GM19328 (cell line): Measurements from ENCODE around the gene SLC4A1.

ENCODE experiments used
- ATAC-seq: cut with Tn5 transposase; IDR thresholded peaks from one replicate; pipeline ENCODE4 v1.9.1; 2021; ENCODE audit warnings: mild to moderate bottlenecking, moderate library complexity; ENCODE audit not compliant: unreplicated experiment

SLC4A1 gene

GRCh38 chr17:44267818-44268490 is at the start of gene SLC4A1:
SLC4A1 (minus strand) TSS chr17:44268135; CDS start chr17:44262866, 5,269 bp downstream.
- no peak for ATAC-seq

DNA sequence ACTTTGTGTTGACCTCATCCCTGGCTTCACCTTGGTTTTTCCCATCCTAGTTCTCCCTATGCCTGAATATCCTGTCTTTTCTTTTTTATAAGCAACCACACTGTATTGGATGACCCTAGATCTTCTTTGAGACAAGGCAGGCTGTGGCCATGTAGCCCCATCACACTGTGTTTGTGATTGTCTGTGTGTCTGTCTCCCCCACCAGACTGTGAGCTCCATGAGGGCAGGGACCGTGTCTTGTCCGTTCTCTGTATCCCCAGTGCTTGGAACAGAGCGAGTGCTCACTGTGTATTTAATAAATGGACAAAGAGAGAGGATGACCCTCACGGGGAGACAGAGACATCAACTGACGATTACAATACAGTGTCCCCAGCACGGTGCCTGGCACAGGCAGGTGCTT is 49.6 kb upstream of the SLC4A1 start:
- no peak for ATAC-seq

DNA sequence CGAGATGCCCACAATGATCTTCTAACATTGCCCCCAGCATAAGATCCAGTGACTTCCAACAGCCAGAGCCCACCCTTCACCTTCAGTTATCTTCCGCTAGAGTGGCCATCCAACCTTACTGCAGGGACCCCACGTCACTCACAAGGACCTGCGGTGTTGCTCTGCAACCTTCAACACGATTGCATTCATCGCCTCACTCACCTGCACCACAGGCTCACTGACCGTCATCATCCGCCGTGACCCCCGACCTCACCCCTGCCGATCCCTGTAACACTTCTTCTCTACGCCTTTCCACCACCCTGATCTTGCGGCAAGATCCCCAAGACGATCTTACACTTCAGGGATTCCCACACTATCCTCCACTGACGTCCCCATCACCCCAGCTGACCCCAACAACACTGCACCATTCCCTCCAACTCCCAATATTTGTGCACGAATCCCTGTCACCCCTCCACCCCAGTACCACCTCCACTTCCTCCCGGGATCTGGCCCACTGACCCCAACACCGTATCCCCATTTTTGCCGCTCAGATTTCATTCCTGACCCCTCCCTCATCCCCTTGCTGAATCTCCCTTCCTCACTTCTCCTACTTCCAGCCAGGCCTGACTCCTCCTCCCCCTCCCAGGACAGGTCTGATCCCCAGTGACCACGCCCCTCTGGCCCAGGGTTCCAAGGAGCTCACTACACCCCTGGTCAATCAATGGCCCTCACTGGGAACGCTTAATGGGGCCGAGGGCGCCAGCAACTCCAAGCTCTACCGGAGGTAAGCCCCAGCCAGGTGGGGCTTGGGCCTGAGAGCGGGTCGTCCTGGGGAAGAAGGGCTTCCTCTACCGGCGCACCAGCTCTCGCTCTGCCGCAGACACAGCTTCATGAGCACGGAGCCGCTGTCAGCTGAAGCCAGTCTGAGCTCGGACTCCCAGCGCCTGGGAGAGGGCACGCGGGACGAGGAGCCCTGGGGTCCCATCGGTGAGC is 48.1 kb upstream of the SLC4A1 start:
- no peak for ATAC-seq

DNA sequence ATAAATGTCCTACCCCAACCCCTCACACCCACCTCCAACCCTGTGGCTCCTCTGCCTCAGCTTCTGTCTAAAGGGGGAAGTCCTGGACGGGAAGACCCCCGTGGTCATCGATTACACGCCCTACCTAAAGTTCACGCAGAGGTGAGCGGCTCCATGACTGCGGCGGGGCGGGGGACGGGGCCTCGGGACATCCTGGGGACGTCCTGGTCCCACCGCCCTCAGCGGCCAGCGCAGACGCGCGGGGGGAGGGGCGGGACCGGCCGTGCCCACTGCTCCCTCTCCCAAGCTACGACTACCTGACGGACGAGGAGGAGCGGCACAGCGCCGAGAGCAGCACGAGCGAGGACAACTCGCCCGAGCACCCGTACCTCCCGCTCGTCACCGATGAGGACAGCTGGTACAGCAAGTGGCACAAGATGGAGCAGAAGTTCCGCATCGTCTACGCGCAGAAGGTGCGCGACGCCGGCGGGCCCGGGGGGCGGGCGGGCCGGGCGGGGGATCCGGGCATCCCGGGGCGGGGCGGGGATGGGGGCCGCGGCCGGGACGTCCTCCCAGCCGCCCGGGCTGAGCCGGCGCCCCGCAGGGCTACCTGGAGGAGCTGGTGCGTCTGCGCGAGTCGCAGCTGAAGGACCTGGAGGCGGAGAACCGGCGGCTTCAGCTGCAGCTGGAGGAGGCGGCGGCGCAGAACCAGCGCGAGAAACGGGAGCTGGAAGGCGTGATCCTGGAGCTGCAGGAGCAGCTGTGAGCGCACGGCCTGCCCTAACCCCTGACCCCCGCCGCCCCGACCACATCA is 47.1 kb upstream of the SLC4A1 start:
- ATAC-seq, result no peak

GRCh38 chr17:44314524-44314868 is 46.6 kb upstream of the SLC4A1 start:
- no peak for ATAC-seq

DNA sequence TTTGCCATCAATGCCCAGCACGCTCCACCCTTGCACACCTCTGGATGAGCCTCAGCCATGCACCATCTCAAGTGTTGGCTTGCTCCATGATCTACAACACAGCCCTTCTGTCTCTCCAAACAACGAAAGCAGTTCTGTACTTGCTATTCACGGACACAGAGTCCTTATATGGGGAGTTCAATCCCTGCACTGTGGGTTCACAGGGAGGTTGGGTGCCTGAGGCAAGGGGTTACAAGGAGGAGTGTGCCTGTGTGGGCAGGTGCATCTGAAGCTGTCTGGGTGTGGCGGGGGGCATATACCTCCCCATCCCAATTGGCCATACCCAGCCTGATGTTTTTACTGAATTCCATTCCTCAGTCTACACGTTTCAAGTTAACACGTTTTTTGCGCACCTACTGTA is 46.1 kb upstream of the SLC4A1 start:
- no peak for ATAC-seq

DNA sequence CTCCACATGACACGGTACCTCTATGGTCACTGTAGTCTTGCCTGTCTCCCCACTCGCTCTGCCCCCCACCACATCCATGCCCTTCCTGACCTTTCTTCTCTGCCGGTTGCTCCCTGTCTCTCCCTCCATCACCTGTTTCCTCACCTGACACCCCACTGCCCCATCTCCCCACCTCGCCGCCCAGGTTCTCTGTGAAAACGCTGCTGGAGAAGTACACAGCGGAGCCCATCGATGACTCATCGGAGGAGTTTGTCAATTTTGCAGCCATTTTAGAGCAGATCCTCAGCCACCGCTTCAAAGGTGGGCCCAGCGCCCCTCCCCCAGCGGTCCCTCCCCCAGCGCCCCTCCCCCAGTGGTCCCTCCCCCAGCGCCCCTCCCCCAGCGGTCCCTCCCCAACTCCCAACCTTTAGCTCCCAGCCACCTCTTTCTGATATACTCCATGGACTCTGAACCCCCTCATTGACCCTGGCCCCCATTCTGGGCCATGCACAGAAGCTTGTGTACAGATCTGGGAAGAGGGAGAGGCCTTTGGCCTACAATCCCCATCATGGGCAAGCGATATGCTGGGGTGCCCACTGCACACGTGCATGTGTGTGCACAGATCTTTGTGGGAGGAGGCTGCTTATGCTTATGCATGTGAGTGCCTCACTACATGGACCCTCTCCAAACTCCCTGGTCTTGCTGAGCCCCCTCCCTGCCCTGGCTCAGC is 44.6 kb upstream of the SLC4A1 start:
- no peak for ATAC-seq

GRCh38 chr17:44311562-44312181 is 43.7 kb upstream of the SLC4A1 start:
- ATAC-seq, result no peak

GRCh38 chr17:44310609-44311376 is 42.9 kb upstream of the SLC4A1 start:
- ATAC-seq, result no peak

- ATAC-seq, result no peak
Observed at GRCh38 chr17:44310188-44310587, 42.3 kb upstream of the SLC4A1 start.

GRCh38 chr17:44309472-44309871 is 41.5 kb upstream of the SLC4A1 start:
- no peak for ATAC-seq

DNA sequence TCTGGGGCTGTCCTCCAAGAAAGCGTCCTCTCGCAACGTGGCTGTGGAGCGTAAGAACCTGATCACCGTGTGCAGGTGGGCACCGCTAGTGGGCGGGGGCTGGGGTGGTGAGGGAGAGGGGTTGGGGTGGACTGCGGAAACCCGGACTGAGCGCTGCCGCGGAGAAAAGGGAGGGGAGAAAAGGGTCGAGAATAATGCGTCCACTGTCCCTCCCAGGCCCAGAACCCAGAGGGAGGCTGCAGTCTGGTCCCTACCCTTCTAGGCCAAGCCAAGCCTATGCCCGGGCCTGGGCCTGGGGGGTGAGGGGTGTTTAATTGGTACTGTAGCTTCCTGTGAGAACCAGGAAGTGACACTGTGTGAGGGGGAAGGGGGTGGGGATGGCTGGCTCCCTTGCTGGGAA is 40.9 kb upstream of the SLC4A1 start:
- ATAC-seq, result no peak

DNA sequence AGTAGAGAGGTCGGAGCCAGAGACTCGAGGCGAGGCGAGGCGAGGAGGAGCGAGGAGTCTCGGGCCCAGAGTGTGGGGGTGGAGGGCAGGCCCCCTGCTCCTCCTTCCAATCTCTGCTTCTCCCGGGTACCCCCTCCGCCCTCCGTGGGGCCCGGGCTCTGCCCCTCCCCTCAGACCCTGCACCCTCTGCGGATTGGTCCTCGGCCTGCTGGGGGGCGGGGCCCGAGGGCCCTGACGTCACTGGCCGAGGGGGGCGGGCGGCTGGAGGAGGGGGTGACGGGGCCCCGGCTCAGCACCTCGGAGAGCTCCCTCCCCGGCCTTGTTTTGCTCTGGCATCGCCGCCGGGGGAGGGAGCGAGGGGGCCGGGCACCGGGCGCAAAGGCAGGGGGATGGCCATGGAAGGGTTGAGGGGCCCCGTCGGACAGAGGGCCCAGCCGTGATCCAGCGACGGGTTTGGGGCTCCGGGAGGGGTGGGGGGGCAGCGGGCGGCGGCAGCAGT is 40.4 kb upstream of the SLC4A1 start, which contains the start of gene RUNDC3A:
Gene RUNDC3A (plus strand): TSS at position 282 of the 499 bp plus-strand sequence. CDS start 232 bp downstream, outside the sequence.
- ATAC-seq, result no peak

- no peak for ATAC-seq
Observed at GRCh38 chr17:44307387-44308186, 39.7 kb upstream of the SLC4A1 start.

DNA sequence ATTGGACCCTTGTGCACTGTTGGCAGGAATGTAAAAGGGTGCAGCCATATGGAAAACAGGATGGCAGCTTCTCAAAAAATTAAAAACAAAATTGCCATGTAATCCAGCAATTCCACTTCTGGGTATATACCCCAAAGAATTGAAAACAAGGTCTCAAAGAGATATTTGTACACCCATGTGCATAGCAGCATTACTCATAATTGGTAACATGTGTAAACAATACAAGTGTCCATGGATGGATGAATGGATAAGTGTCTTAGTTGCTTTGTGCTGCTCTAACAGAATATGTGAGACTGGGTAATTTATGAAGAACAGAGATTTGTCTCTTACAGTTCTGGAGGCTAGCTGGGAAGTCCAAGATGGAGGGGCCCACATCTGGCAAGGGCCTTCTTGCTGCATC is 36.7 kb upstream of the SLC4A1 start:
- ATAC-seq, result no peak

DNA sequence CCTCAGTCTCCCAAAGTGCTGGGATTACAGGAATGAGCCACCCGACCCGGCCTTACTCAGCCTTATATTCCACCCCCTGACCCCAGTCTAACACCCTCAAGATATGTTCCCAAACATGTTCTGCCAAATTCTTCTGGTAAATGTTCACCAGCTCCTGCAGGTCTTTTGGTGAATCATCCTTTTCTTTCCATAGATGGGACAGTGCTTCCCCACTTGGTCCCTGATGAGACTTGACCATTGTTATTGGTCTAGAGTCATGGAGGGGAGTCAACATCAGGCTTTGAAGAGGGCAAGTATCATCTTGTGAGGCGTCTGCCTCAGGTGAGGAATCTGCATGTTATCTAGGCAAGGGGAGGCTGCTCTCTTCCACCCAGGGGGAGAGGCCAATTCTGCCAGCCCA is 30.0 kb upstream of the SLC4A1 start:
- no peak for ATAC-seq

DNA sequence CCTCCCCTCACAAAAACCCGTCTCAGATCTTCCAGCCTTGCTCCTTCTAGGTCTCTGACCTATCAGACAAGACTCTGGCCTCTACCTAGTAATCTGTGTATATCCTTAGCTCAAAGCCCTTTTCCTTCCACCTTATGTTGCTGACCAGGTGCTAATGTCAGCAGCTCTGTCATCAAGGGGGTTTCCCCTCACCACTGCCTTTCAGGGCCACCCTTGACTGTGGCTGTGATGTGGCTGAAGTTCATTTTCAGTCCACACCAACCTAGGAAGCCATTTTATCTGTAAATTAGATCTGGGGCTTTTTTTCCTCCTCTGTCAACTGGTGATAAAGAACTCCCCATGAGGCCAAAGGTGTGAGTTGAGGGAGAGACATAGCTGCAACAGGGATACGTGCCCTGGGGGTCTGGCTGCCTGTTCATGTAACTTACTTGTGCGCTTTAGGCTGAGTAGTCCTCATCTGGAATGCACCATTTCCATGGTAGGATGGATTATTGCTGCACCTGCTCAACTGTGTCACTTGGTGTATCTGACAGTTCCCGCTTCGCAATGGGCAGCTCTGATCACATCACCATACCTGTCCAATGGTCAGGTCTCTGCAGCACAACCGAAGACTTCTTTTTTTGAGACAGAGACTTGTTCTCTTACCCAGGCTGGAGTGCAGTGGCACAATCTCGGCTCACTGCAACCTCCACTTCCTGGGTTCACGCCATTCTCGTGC is 25.7 kb upstream of the SLC4A1 start:
- no peak for ATAC-seq

DNA sequence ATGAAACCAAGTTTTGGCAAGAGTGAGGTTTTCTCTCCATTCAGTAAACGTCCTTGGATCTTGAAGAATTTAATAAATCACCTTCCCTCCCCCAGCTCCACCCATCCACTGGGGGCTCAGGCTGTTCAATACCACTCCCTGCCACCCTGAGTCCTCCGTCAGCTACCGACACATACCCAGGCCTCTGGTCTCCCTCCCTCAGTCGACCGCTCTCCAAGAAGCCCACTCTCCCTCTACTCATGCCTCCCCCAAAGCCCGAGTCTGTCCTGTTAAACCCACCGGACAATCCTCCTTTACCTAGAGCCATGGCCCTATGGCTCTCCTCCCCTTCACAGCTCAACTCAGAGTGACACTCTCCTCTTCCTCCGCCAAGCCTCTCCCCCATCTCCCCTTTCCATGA is 19.7 kb upstream of the SLC4A1 start:
- ATAC-seq, result no peak
